HEK293 (cell line): ENCODE results near the gene CAB39L.
A peak's percentile ranks its signal among the peaks of the same experiment; 100 is the strongest.

Source experiments
- CTCF ChIA-PET: fragments of 350-600 bp; formaldehyde crosslinking; extraction: SDS; loops from one replicate; lab custom pipeline; 2021; ENCODE audit warnings: antibody characterized with exemption; lab: Yijun Ruan, JAX
- POLR2A ChIA-PET: fragments of 300-600 bp; formaldehyde crosslinking; extraction: SDS; loops from one replicate; lab custom pipeline; 2020; ENCODE audit warnings: antibody characterized with exemption, inconsistent platforms; lab: Yijun Ruan, JAX
- H3K27ac ChIP-seq: fragments of 200-500 bp; sonication (Bioruptor generic); 2 replicates; pipeline ENCODE4 v1.5.1; 2014; ENCODE audit warnings: low read depth, low read length, control low read depth, inconsistent platforms; ENCODE audit errors: extremely low read depth
- H3K36me3 ChIP-seq, 2 experiments: fragments of 200-500 bp in 1 of 2; sonication (Bioruptor generic) in 1 of 2; 1 replicate in 1 of 2; 2 replicates in 1 of 2; pipeline ENCODE4 v1.5.1; 2014 to 2017; ENCODE audit warnings: inconsistent platforms in 2 of 2, low read length in 2 of 2; ENCODE audit not compliant: control insufficient read depth in 2 of 2, insufficient read depth in 1 of 2
- H3K4me1 ChIP-seq: fragments of 200-500 bp; sonication (Bioruptor generic); 2 replicates; pipeline ENCODE4 v1.5.1; 2014; ENCODE audit warnings: mild to moderate bottlenecking, low read length, inconsistent platforms; ENCODE audit not compliant: control insufficient read depth, insufficient read depth
- H3K4me3 ChIP-seq: 2 replicates; pipeline ENCODE4 v1.5.1; 2011; ENCODE audit warnings: low read depth, mild to moderate bottlenecking, control low read depth, low read length, moderate library complexity
- H3K9me3 ChIP-seq: fragments of 200-500 bp; sonication (Bioruptor generic); 2 replicates; pipeline ENCODE4 v1.5.1; 2014; ENCODE audit warnings: low read depth, low read length, inconsistent platforms; ENCODE audit not compliant: control insufficient read depth, insufficient read depth
- GLIS1 ChIP-seq: fragments of 450-650 bp; formaldehyde crosslinking; IDR thresholded peaks from 2 replicates; pipeline ENCODE4 v1.5.1; 2016; ENCODE audit warnings: missing biosample characterization, missing genetic modification characterization
- KLF1 ChIP-seq: fragments of 450-650 bp; formaldehyde crosslinking; IDR thresholded peaks from 2 replicates; pipeline ENCODE4 v1.5.1; 2016; ENCODE audit warnings: missing biosample characterization, missing genetic modification characterization
- KLF7 ChIP-seq: fragments of 450-650 bp; formaldehyde crosslinking; IDR thresholded peaks from 2 replicates; pipeline ENCODE4 v1.5.1; 2016; ENCODE audit warnings: missing biosample characterization, missing genetic modification characterization, borderline replicate concordance
- RBAK ChIP-seq: fragments of 450-650 bp; formaldehyde crosslinking; IDR thresholded peaks from 2 replicates; pipeline ENCODE4 v1.5.1; 2016; ENCODE audit warnings: missing biosample characterization, missing genetic modification characterization
- WT1 ChIP-seq: fragments of 450-650 bp; formaldehyde crosslinking; IDR thresholded peaks from 2 replicates; pipeline ENCODE4 v1.5.1; 2016; ENCODE audit warnings: missing biosample characterization, missing genetic modification characterization
- ZBTB17 ChIP-seq: fragments of 450-650 bp; formaldehyde crosslinking; IDR thresholded peaks from 2 replicates; pipeline ENCODE4 v1.5.1; 2016; ENCODE audit warnings: missing biosample characterization, missing genetic modification characterization
- ZNF146 ChIP-seq: fragments of 450-650 bp; formaldehyde crosslinking; IDR thresholded peaks from 2 replicates; pipeline ENCODE4 v1.5.1; 2016; ENCODE audit warnings: missing biosample characterization, missing genetic modification characterization
- ZNF350 ChIP-seq: fragments of 450-650 bp; formaldehyde crosslinking; IDR thresholded peaks from 2 replicates; pipeline ENCODE4 v1.5.0; 2017; ENCODE audit warnings: missing biosample characterization, mild to moderate bottlenecking, missing genetic modification characterization
- ZNF423 ChIP-seq: fragments of 450-650 bp; formaldehyde crosslinking; IDR thresholded peaks from 2 replicates; pipeline ENCODE4 v1.5.1; 2016; ENCODE audit warnings: missing biosample characterization, missing genetic modification characterization
- ZNF473 ChIP-seq: fragments of 450-650 bp; formaldehyde crosslinking; IDR thresholded peaks from 2 replicates; pipeline ENCODE4 v1.5.1; 2017; ENCODE audit warnings: missing biosample characterization, missing genetic modification characterization
- ZNF48 ChIP-seq: fragments of 450-650 bp; formaldehyde crosslinking; IDR thresholded peaks from 2 replicates; pipeline ENCODE4 v1.5.1; 2016; ENCODE audit warnings: missing biosample characterization, missing genetic modification characterization
- ZNF529 ChIP-seq: fragments of 450-650 bp; formaldehyde crosslinking; IDR thresholded peaks from 2 replicates; pipeline ENCODE4 v1.5.1; 2017; ENCODE audit warnings: missing genetic modification characterization, missing biosample characterization; ENCODE audit not compliant: insufficient replicate concordance
- ZNF76 ChIP-seq: fragments of 450-650 bp; formaldehyde crosslinking; IDR thresholded peaks from 2 replicates; pipeline ENCODE4; 2016; ENCODE audit warnings: low read depth, missing biosample characterization, missing genetic modification characterization, borderline replicate concordance
- ZNF837 ChIP-seq: fragments of 450-650 bp; formaldehyde crosslinking; IDR thresholded peaks from 2 replicates; pipeline ENCODE4 v1.5.1; 2016; ENCODE audit warnings: missing biosample characterization, missing genetic modification characterization
- ZSCAN18 ChIP-seq: fragments of 450-650 bp; formaldehyde crosslinking; IDR thresholded peaks from 2 replicates; pipeline ENCODE4 v1.5.1; 2016; ENCODE audit warnings: missing biosample characterization, missing genetic modification characterization
- ZSCAN4 ChIP-seq: fragments of 450-650 bp; formaldehyde crosslinking; IDR thresholded peaks from 2 replicates; pipeline ENCODE4 v1.5.1; 2017; ENCODE audit warnings: missing biosample characterization, missing genetic modification characterization
- TF ChIP-seq, protein P1 (sequence below): fragments of 450-650 bp; formaldehyde crosslinking; IDR thresholded peaks from 2 replicates; pipeline ENCODE4 v1.5.1; 2017; ENCODE audit warnings: missing biosample characterization, missing genetic modification characterization
- TF ChIP-seq, protein P2 (sequence below): fragments of 450-650 bp; formaldehyde crosslinking; IDR thresholded peaks from 2 replicates; pipeline ENCODE4 v1.5.1; 2017; ENCODE audit warnings: missing biosample characterization, missing genetic modification characterization
- TF ChIP-seq, protein P3 (sequence below): fragments of 450-650 bp; formaldehyde crosslinking; IDR thresholded peaks from 2 replicates; pipeline ENCODE4 v1.5.1; 2016; ENCODE audit warnings: missing biosample characterization, missing genetic modification characterization
- TF ChIP-seq, protein P4 (sequence below): fragments of 450-650 bp; formaldehyde crosslinking; IDR thresholded peaks from 2 replicates; pipeline ENCODE4 v1.5.1; 2016; ENCODE audit warnings: missing biosample characterization, missing genetic modification characterization

CAB39L gene

DNA sequence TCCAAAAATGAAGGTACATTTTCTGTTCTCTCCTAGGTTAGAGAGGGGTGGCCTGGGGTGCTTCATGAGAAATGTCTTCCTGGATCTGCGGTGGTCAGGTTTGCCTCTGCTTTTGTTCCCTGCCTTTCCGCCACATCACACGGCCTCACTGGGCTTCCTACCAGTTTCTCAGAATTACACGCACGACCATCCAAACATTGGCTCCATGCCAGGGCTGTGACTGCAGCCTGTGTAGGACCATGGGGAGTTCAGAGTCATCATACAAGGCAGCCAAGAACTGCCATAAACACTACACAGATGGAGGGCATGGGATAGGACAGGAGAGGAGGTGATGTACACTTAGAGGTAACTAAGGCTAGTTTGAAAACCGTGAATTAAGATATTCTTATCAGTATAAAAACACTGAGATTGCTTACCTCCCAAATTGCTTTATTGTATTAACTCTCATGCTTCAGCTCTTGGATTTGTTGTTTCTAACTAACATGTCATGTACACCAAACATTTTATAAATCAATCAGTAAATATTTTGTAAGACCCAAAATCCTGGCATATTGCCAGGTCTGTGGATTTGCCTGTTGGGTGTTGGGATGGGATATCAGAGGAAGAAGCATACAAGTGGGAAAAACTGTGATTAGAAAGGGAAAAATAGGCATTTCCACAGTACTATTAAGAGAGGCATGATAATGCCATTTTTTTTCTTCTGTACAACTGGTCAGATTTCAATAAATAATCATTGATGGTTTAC is 150.9 kb downstream of the CAB39L start (continued):
- TF ChIP-seq WT1 (tag by site-specific recombination) = no peak
- 0 out of 2 replicates have a peak, but pooled peaks have one; percentile 55 for TF ChIP-seq ZNF473
- TF ChIP-seq ZSCAN18 (tag by site-specific recombination) = 0 out of 2 replicates have a peak, but pooled peaks have one; percentile 23
- TF ChIP-seq ZBTB17 (tag by site-specific recombination) = peak; percentile 62
- TF ChIP-seq, protein P1, sequence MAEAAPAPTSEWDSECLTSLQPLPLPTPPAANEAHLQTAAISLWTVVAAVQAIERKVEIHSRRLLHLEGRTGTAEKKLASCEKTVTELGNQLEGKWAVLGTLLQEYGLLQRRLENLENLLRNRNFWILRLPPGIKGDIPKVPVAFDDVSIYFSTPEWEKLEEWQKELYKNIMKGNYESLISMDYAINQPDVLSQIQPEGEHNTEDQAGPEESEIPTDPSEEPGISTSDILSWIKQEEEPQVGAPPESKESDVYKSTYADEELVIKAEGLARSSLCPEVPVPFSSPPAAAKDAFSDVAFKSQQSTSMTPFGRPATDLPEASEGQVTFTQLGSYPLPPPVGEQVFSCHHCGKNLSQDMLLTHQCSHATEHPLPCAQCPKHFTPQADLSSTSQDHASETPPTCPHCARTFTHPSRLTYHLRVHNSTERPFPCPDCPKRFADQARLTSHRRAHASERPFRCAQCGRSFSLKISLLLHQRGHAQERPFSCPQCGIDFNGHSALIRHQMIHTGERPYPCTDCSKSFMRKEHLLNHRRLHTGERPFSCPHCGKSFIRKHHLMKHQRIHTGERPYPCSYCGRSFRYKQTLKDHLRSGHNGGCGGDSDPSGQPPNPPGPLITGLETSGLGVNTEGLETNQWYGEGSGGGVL (tag by site-specific recombination) = 0 out of 2 replicates have a peak, but pooled peaks have one; percentile 13
- peak; percentile 39; the same call in 1 of the 2 replicates for TF ChIP-seq ZNF350 (tag by site-specific recombination)

GRCh38 chr13:49288458-49288857 is 155.4 kb downstream of the CAB39L start:
- Histone ChIP-seq H3K36me3 (no peaks in the 10 kb centered on the region), H3K4me3 (no peak overlapping the region), H3K4me1 (no peaks in the 10 kb centered on the region), H3K9me3 (no peaks in the 10 kb centered on the region), H3K27ac (no peak overlapping the region)
- TF ChIP-seq RBAK (tag by site-specific recombination) (no peak), ZNF76 (tag by site-specific recombination) (no peak), ZNF423 (tag by site-specific recombination) (no peak), GLIS1 (tag by site-specific recombination) (no peak), ZNF48 (tag by site-specific recombination) (no peak), KLF7 (tag by site-specific recombination) (no peak), ZNF837 (tag by site-specific recombination) (no peak), ZNF529 (no peak), KLF1 (no peak), ZNF146 (tag by site-specific recombination) (no peak), ZSCAN4 (tag by site-specific recombination) (no peak)
- TF ChIP-seq, protein P2, sequence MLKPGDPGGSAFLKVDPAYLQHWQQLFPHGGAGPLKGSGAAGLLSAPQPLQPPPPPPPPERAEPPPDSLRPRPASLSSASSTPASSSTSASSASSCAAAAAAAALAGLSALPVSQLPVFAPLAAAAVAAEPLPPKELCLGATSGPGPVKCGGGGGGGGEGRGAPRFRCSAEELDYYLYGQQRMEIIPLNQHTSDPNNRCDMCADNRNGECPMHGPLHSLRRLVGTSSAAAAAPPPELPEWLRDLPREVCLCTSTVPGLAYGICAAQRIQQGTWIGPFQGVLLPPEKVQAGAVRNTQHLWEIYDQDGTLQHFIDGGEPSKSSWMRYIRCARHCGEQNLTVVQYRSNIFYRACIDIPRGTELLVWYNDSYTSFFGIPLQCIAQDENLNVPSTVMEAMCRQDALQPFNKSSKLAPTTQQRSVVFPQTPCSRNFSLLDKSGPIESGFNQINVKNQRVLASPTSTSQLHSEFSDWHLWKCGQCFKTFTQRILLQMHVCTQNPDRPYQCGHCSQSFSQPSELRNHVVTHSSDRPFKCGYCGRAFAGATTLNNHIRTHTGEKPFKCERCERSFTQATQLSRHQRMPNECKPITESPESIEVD = no peak
- TF ChIP-seq, protein P3, sequence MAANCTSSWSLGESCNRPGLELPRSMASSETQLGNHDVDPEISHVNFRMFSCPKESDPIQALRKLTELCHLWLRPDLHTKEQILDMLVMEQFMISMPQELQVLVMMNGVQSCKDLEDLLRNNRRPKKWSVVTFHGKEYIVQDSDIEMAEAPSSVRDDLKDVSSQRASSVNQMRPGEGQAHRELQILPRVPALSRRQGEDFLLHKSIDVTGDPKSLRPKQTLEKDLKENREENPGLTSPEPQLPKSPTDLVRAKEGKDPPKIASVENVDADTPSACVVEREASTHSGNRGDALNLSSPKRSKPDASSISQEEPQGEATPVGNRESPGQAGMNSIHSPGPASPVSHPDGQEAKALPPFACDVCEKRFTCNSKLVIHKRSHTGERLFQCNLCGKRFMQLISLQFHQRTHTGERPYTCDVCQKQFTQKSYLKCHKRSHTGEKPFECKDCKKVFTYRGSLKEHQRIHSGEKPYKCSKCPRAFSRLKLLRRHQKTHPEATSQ = no peak
- TF ChIP-seq, protein P4, sequence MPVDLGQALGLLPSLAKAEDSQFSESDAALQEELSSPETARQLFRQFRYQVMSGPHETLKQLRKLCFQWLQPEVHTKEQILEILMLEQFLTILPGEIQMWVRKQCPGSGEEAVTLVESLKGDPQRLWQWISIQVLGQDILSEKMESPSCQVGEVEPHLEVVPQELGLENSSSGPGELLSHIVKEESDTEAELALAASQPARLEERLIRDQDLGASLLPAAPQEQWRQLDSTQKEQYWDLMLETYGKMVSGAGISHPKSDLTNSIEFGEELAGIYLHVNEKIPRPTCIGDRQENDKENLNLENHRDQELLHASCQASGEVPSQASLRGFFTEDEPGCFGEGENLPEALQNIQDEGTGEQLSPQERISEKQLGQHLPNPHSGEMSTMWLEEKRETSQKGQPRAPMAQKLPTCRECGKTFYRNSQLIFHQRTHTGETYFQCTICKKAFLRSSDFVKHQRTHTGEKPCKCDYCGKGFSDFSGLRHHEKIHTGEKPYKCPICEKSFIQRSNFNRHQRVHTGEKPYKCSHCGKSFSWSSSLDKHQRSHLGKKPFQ = no peak
- POLR2A ChIA-PET = no interaction called here
- CTCF ChIA-PET = interaction anchor here (0.6 kb wide), 1 partner anchor 56 kb away, joined by 3 read pairs; no protein-coding TSS in a partner anchor
